Measurements from ENCODE around the gene CNPPD1. TPM values are rescaled to one million over a fixed set of nuclear protein-coding genes. Genes with fewer than 3 reads are reported as not detected.

The CNPPD1 gene
- total and polyA plus RNA-seq, 2 of the 8 experiments (the other 6 are each of a cell fraction or from before 2014, with no cell fraction given): 32.9 to 35.9 TPM

- Histone ChIP-seq H3K4me2 (ENCODE audit: insufficient read depth in 1 of 2, low read depth in 2 of 2, low read length in 2 of 2) (peak overlapping the region; percentile 88 to 96), H2BK12ac (ENCODE audit: low read depth, low read length) (peak overlapping the region; percentile 90; the same call in 1 of the 2 replicates), H4K8ac (ENCODE audit: extremely low read depth, insufficient read depth, low read length) (peak overlapping the region; percentile 95), H3K56ac (replicated peaks; ENCODE audit: insufficient read length, low read depth, low read length) (peak overlapping the region; percentile 93), H3K9me3 (ENCODE audit: insufficient read depth in 2 of 2, low read depth in 1 of 2, low read length in 1 of 2) (no peaks in the 10 kb centered on the region), H4K20me1 (replicated peaks in 1 of 2; ENCODE audit: control insufficient read depth in 1 of 2, insufficient read depth in 2 of 2, low read length in 2 of 2) (peaks cover 0 to 2% of the 10 kb centered on the region in 2 experiments), H4K5ac (ENCODE audit: insufficient read length, low read depth, low read length) (peak overlapping the region; percentile 96), H3K27ac (ENCODE audit: low read depth, low read length) (peak overlapping the region; percentile 3; the same call in 1 of the 2 replicates), H3K27me3 (replicated peaks in 1 of 4; ENCODE audit: control insufficient read depth in 3 of 4, extremely low read depth in 1 of 4, insufficient read depth in 3 of 4, low read length in 3 of 4) (no peaks in the 10 kb centered on the region; a peak in 1 of 7 replicates), H3K23me2 (ENCODE audit: low read depth, low read length) (peaks cover 14% of the 10 kb centered on the region), H3K4me3 (ENCODE audit: extremely low read depth in 1 of 4, insufficient read depth in 2 of 4, low read depth in 3 of 4, low read length in 4 of 4) (peak overlapping the region; percentile 66 to 80 (median 75)), H4K91ac (replicated peaks; ENCODE audit: insufficient read length, low read length) (peak overlapping the region; percentile 100), H2BK15ac (ENCODE audit: low read length) (no peak overlapping the region), H2AFZ (ENCODE audit: low read length) (no peak overlapping the region; the same call in 1 of the 2 replicates), H3K14ac (ENCODE audit: insufficient read length) (no peak overlapping the region), H3K18ac (ENCODE audit: extremely low read depth, low read length) (peak overlapping the region; percentile 98), H3K4me1 (replicated peaks in 1 of 4; ENCODE audit: control insufficient read depth in 3 of 4, insufficient read depth in 4 of 4, low read length in 3 of 4) (peaks cover 0 to 12% (median 6%) of the 10 kb centered on the region in 4 experiments; a peak in 3 of 7 replicates), H2AK5ac (ENCODE audit: low read depth, low read length) (no peak overlapping the region), H3K23ac (ENCODE audit: insufficient read length) (no peak overlapping the region), H3K4ac (replicated peaks; ENCODE audit: insufficient read length, low read depth, low read length) (peak overlapping the region; percentile 99), H2BK5ac (ENCODE audit: low read depth, low read length) (peak overlapping the region; percentile 97), H2BK120ac (replicated peaks; ENCODE audit: low read depth, low read length) (no peak overlapping the region), H3K79me1 (ENCODE audit: low read depth, low read length) (no peaks in the 10 kb centered on the region), H3K9ac (replicated peaks in 1 of 4; ENCODE audit: extremely low read depth in 1 of 4, low read depth in 3 of 4, low read length in 3 of 4) (peak overlapping the region; percentile 59 to 93 (median 88); a peak in 6 of 7 replicates), H2BK20ac (ENCODE audit: low read length) (no peak overlapping the region), H3K36me3 (ENCODE audit: control insufficient read depth in 2 of 4, insufficient read depth in 4 of 4, low read length in 3 of 4) (peaks cover 11 to 43% (median 30%) of the 10 kb centered on the region in 4 experiments; a peak in 7 of 8 replicates), H3K79me2 (ENCODE audit: control insufficient read depth in 1 of 2, insufficient read depth in 2 of 2, low read length in 2 of 2) (no peaks in the 10 kb centered on the region)
- ChIA-PET POLR2A (ENCODE audit: partially characterized antibody) (interaction anchor here (0.8 to 14.0 kb wide), 28 partner anchors 9 to 106 kb away, joined by 3 to 190 read pairs (median 6); partner anchors contain the start of genes ANKZF1, ATG9A, CNPPD1 and DNAJB2), CTCF (ENCODE audit: partially characterized antibody) (interaction anchor here (0.6 to 1.8 kb wide), 3 partner anchors 26 to 60 kb away, joined by 3 to 4 read pairs (median 3); no protein-coding TSS in a partner anchor)
- FAIRE-seq: no peak
- peak in 1 of 2 experiments; percentile 90 for DNase-seq (ENCODE audit: low read depth in 1 of 2, low spot score in 2 of 2)
- 2% methylated on average over 27 of the region's 37 CpGs; no CpG with 5 or more reads in 1 of the 2 experiments for WGBS, 2 experiments (ENCODE audit: extremely low coverage in 1 of 2, insufficient coverage in 1 of 2, insufficient read length in 1 of 2, insufficient replicate concordance in 2 of 2, low coverage in 1 of 2, low lambda C conversion rate in 2 of 2, missing lambda C conversion rate in 1 of 2)
- TF ChIP-seq ATF2 (IDR thresholded peaks at IDR 0.05; ENCODE audit: low read length) (no peak), SAP30 (IDR thresholded peaks at IDR 0.05; ENCODE audit: insufficient read depth, insufficient replicate concordance, low read length) (peak; percentile 73), PHF8 (conservative IDR thresholded peaks at IDR 0.05; ENCODE audit: low read depth, low read length) (no peak)
Observed at GRCh38 chr2:219218217-219218731, 41.5 kb upstream of the CNPPD1 start.

All from H1 (cell line).